Neutrophil (primary cell): Measurements from ENCODE around the gene AREL1.
A peak's percentile ranks its signal among the peaks of the same experiment; 100 is the strongest.

Source experiments
- H3K27ac ChIP-seq: fragments of 200-600 bp; sonication (generic); 2 replicates; pipeline ENCODE4 v1.5.1; 2016; ENCODE audit warnings: mild to moderate bottlenecking, moderate library complexity
- H3K27me3 ChIP-seq: fragments of 200-600 bp; sonication (generic); 2 replicates; pipeline ENCODE4 v1.6.0; 2016; ENCODE audit warnings: mild to moderate bottlenecking
- H3K36me3 ChIP-seq: fragments of 200-600 bp; sonication (generic); 2 replicates; pipeline ENCODE4 v1.5.1; 2017
- H3K4me1 ChIP-seq, 2 experiments: fragments of 200-600 bp in 1 of 2; sonication (generic) in 1 of 2; 1 replicate in 1 of 2; 2 replicates in 1 of 2; pipeline versions ENCODE4 v1.5.1 to v1.6.1; 2013 to 2016; ENCODE audit warnings: low read depth in 1 of 2, low read length in 1 of 2, mild to moderate bottlenecking in 1 of 2, moderate library complexity in 1 of 2; ENCODE audit not compliant: control insufficient read depth in 1 of 2, insufficient read depth in 1 of 2
- H3K4me3 ChIP-seq, 2 experiments: fragments of 200-600 bp in 1 of 2; sonication (generic) in 1 of 2; 1 replicate in 1 of 2; 2 replicates in 1 of 2; pipeline ENCODE4 v1.5.1; 2013 to 2016; ENCODE audit warnings: low read depth in 1 of 2, low read length in 1 of 2, mild to moderate bottlenecking in 1 of 2, moderate library complexity in 1 of 2
- H3K9me3 ChIP-seq: fragments of 200-600 bp; sonication (generic); 2 replicates; pipeline ENCODE4 v1.5.1; 2016
- TF ChIP-seq, protein P1 (sequence below): fragments of 200-600 bp; sonication (generic); IDR thresholded peaks from 2 replicates; pipeline ENCODE4 v1.5.1; 2016; ENCODE audit warnings: antibody characterized with exemption

AREL1 gene

DNA sequence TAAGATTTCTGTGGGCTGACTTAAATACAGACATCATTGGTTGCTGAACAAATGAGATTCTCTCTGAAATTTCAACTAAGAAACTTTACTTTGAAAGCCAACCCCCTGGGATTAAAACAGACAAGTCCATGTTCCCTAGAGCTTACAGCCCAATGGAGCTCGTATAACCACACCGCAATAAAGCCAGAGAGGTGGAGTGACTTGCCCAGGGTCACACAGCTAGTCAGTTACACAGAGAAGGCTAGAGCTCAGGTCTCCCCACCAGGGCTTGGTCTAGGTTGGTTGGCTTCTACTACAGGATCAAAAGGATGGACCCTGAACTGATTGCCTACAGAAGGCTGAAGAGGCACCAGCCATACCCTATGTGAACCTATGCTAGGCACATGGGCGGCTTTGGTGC lies 92.0 kb downstream of the AREL1 start:
- TF ChIP-seq, protein P1, sequence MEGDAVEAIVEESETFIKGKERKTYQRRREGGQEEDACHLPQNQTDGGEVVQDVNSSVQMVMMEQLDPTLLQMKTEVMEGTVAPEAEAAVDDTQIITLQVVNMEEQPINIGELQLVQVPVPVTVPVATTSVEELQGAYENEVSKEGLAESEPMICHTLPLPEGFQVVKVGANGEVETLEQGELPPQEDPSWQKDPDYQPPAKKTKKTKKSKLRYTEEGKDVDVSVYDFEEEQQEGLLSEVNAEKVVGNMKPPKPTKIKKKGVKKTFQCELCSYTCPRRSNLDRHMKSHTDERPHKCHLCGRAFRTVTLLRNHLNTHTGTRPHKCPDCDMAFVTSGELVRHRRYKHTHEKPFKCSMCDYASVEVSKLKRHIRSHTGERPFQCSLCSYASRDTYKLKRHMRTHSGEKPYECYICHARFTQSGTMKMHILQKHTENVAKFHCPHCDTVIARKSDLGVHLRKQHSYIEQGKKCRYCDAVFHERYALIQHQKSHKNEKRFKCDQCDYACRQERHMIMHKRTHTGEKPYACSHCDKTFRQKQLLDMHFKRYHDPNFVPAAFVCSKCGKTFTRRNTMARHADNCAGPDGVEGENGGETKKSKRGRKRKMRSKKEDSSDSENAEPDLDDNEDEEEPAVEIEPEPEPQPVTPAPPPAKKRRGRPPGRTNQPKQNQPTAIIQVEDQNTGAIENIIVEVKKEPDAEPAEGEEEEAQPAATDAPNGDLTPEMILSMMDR: no peak
- Histone ChIP-seq H3K27ac (peak overlapping the region; percentile 99), H3K27me3 (no peaks in the 10 kb centered on the region), H3K4me3 (no peak overlapping the region), H3K4me1 (peaks cover 47 to 49% of the 10 kb centered on the region in 2 experiments), H3K36me3 (no peaks in the 10 kb centered on the region), H3K9me3 (no peaks in the 10 kb centered on the region)

DNA sequence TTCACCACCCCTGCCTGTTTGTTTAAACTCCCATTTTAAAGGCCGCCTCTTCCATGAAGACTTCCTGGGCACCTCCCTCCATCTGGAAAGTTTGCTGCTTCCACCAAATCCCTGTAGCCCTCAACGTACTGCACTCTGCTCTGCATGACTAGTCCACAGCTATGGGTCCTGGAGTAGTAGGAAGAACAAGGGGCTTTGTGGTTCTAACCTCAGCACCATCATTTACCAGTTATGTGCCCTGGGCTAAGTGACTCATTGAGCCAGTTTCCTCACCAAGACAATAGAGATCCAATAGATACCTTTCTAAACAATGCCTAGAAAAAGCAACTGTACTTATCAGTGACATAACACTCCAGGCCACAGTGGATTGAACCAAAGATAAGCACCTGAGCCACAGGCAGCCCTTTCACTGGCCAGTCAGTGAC lies 92.4 kb downstream of the AREL1 start:
- no peaks in the 10 kb centered on the region for H3K9me3 ChIP-seq
- H3K27ac ChIP-seq: peak overlapping the region; percentile 99
- no peaks in the 10 kb centered on the region for H3K36me3 ChIP-seq
- TF ChIP-seq, protein P1: no peak
- H3K27me3 ChIP-seq: no peaks in the 10 kb centered on the region
- H3K4me1 ChIP-seq: peaks cover 51 to 53% of the 10 kb centered on the region in 2 experiments
- H3K4me3 ChIP-seq: peak overlapping the region in 1 of 2 experiments; percentile 60

DNA sequence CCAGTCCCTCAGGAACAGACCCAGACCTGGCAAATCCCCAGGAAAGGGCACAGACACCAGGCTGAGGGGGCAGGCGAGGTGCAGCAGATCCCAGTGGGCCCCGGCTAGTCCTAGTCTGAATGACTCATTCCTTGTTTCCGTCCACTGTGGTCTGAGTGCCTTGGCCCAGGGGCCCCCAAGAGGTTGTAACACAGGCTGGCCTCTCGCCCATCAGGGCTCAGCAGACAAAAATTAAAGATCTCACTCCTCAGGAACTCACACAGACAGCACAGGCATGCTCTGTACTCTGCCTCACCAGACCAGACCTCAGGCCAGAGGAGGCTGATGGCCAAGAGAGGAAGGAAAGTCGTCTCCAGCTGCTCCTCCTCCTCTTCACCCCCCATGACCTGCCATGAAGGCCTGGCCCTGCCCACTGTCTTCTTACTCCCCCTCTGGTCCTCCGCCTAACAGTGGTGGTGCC lies 93.2 kb downstream of the AREL1 start:
- TF ChIP-seq, protein P1: no peak
- Histone ChIP-seq H3K9me3 (no peaks in the 10 kb centered on the region), H3K4me3 (peak overlapping the region in 1 of 2 experiments; percentile 60), H3K27me3 (no peaks in the 10 kb centered on the region), H3K4me1 (peaks cover 59 to 61% of the 10 kb centered on the region in 2 experiments), H3K36me3 (no peaks in the 10 kb centered on the region), H3K27ac (peak overlapping the region; percentile 99)

DNA sequence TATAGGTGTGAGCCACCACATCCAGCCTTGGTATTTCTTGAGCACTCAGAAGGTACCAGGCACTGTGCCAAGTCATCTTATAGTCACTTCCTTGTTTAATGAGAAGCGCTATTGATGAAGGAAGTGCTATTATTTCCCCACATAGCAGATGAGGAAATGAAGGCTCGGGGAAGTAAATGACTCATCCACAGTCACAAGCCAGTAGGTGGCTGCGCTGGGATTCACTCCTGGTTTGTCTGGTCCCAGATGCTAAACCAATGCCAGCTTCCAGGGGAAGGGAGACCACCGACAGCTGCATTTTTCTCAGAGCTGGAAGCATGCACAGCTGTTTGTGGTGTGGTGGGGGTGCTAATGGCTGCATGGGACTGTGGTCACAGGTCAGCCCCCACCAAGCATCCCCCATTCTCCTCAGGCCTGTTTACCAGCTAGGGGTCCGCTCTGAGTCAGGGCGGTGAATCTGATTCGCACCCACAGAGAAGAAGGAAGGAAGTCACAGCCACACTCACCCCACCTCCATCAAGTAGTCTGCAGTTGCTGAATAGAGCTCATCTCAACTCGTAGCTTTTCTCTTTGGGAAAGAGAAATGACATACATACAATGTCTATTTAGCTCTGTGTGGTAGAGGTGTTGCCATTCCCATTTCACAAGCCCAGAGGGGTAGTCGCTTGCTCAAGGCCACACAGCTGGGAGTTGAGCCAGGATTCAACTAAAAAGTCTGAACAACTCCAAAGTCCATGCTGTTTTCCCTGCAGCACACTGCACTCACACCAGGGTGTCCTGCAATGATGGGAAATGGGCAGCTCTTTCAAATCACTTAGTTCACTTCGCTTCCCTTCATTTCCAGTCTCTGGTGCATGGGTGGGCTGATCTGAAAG lies 94.6 kb downstream of the AREL1 start:
- no peaks in the 10 kb centered on the region for H3K27me3 ChIP-seq

DNA sequence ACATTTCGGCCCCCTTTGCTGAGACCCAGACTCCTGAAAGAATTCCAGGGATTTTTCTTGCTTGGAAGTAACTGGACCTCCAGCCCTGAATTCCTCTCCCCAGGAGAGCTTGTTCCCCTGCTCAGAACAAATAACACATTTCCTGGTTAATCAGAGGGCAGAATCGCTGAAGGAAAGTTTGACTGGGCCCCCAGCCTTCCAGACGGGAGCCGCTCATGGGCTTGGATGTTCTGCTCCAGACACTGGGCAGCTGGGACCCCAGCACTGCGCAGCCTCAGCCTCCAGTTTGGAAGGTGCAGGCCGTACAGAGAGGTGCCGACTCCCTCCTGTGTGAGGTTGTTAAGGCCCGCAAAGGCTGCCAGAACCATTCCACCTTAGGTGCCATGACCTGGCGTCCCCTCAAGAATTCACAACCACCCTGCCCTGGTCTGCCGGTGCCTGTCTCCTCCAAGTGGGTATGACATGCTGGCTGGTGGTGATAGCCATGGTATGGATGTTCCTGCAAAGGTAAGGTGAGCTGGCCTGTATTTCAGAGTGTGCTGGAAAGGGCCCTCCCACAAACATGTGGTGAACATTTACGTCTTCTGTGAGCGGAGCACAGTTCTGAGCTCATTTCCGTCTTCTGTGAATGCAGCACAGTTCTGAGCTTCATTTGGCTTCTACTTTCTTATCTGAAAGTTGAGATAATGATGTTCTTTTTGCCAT lies 95.7 kb downstream of the AREL1 start:
- H3K4me3 ChIP-seq: peak overlapping the region in 1 of 2 experiments; percentile 60
- peaks cover 71 to 79% of the 10 kb centered on the region in 2 experiments for H3K4me1 ChIP-seq
- peak overlapping the region; percentile 99 for H3K27ac ChIP-seq
- no peaks in the 10 kb centered on the region for H3K27me3 ChIP-seq
- TF ChIP-seq, protein P1: no peak
- no peaks in the 10 kb centered on the region for H3K9me3 ChIP-seq
- no peaks in the 10 kb centered on the region for H3K36me3 ChIP-seq

More for the DNA sequence above, 94.6 kb downstream of the AREL1 start:
- TF ChIP-seq, protein P1: peak; percentile 43
- Histone ChIP-seq H3K27ac (peak overlapping the region; percentile 99), H3K4me3 (peak overlapping the region; percentile 40 to 60), H3K36me3 (no peaks in the 10 kb centered on the region), H3K9me3 (no peaks in the 10 kb centered on the region), H3K4me1 (peaks cover 67 to 75% of the 10 kb centered on the region in 2 experiments)
